Neural cell (in vitro differentiated cells): ENCODE measurements around the gene TTC17. TPM values are rescaled to one million over a fixed set of nuclear protein-coding genes. Genes with fewer than 3 reads are reported as not detected.

Source experiments
- H2AFZ ChIP-seq: fragments of 200-600, 300-800 bp; sonication (generic), shearing (Covaris generic); 2 replicates; pipeline ENCODE4 v1.6.0; 2014; ENCODE audit warnings: low read depth, mild to moderate bottlenecking, antibody characterized with exemption, low read length, moderate library complexity
- H3F3A ChIP-seq: fragments of 200-600 bp; shearing (Covaris generic); 2 replicates; pipeline ENCODE4 v1.6.1; 2016; ENCODE audit warnings: mild to moderate bottlenecking, moderate library complexity, mixed read lengths, antibody characterized with exemption, low read length; ENCODE audit not compliant: insufficient read depth, poor library complexity, severe bottlenecking
- H3K27ac ChIP-seq: fragments of 200-600, 300-800 bp; sonication (generic), shearing (Covaris generic); 2 replicates; pipeline ENCODE4 v1.5.1; 2014; ENCODE audit warnings: mild to moderate bottlenecking, low read length, moderate library complexity
- H3K27me3 ChIP-seq: fragments of 300-800, 200-600 bp; sonication (generic), shearing (Covaris generic); 2 replicates; pipeline ENCODE4 v1.6.0; 2014; ENCODE audit warnings: mild to moderate bottlenecking, low read depth, low read length, moderate library complexity; ENCODE audit not compliant: insufficient read depth
- H3K36me3 ChIP-seq: fragments of 300-800, 200-600 bp; sonication (generic), shearing (Covaris generic); 2 replicates; pipeline ENCODE4 v1.5.1; 2014; ENCODE audit warnings: mild to moderate bottlenecking, antibody characterized with exemption, low read length, moderate library complexity; ENCODE audit not compliant: insufficient read depth
- H3K4me2 ChIP-seq: fragments of 300-800, 200-600 bp; sonication (generic), shearing (Covaris generic); 2 replicates; pipeline ENCODE4 v1.6.0; 2014; ENCODE audit warnings: mild to moderate bottlenecking, low read length
- H3K4me3 ChIP-seq: fragments of 300-800, 200-600 bp; sonication (generic), shearing (Covaris generic); 2 replicates; pipeline ENCODE4 v1.5.1; 2014; ENCODE audit warnings: mild to moderate bottlenecking, low read length, moderate library complexity
- H3K79me2 ChIP-seq: fragments of 200-600 bp; shearing (Covaris generic); replicated peaks from 2 replicates; pipeline ENCODE4 v1.6.0; 2014; ENCODE audit warnings: mild to moderate bottlenecking, low read length, moderate library complexity; ENCODE audit not compliant: insufficient read depth
- H3K9ac ChIP-seq: fragments of 300-800, 200-600 bp; sonication (generic), shearing (Covaris generic); 2 replicates; pipeline ENCODE4 v1.6.1; 2016; ENCODE audit warnings: mild to moderate bottlenecking, low read length, mixed read lengths
- H3K9me2 ChIP-seq: fragments of 200-600 bp; shearing (Covaris generic); 2 replicates; pipeline ENCODE4 v1.6.1; 2016; ENCODE audit warnings: mild to moderate bottlenecking, low read length, mixed read lengths; ENCODE audit not compliant: insufficient read depth
- H3K9me3 ChIP-seq: fragments of 200-600, 300-800 bp; sonication (generic), shearing (Covaris generic); 2 replicates; pipeline ENCODE4 v1.6.1; 2016; ENCODE audit warnings: mild to moderate bottlenecking, mixed run types, low read length, moderate library complexity, mixed read lengths
- H4K20me1 ChIP-seq: fragments of 200-600 bp; shearing (Covaris generic); 2 replicates; pipeline ENCODE4 v1.6.1; 2016; ENCODE audit warnings: mild to moderate bottlenecking, mixed run types; ENCODE audit not compliant: insufficient read depth
- CTCF ChIP-seq: fragments of 450-650 bp; IDR thresholded peaks from 2 replicates; pipeline ENCODE4 v1.5.1; 2014; ENCODE audit warnings: antibody characterized with exemption, mild to moderate bottlenecking, moderate library complexity; ENCODE audit not compliant: poor library complexity, severe bottlenecking
- EP300 ChIP-seq: fragments of 450-650 bp; conservative IDR thresholded peaks from 2 replicates; pipeline ENCODE4 v1.6.1; 2014; ENCODE audit warnings: antibody characterized with exemption, mild to moderate bottlenecking, moderate library complexity; ENCODE audit not compliant: poor library complexity, severe bottlenecking
- EZH2 ChIP-seq: fragments of 200-600, 300-800 bp; shearing (Covaris generic), sonication (generic); IDR thresholded peaks from 2 replicates; pipeline ENCODE4 v1.6.1; 2014; ENCODE audit warnings: antibody characterized with exemption, low read length, borderline replicate concordance, mild to moderate bottlenecking; ENCODE audit not compliant: insufficient read depth, poor library complexity, severe bottlenecking
- MXI1 ChIP-seq: fragments of 450-650 bp; conservative IDR thresholded peaks from 2 replicates; pipeline ENCODE4 v1.6.1; 2014; ENCODE audit warnings: antibody characterized with exemption, mild to moderate bottlenecking; ENCODE audit not compliant: poor library complexity, severe bottlenecking
- POLR2AphosphoS5 ChIP-seq: IDR thresholded peaks from 2 replicates; pipeline ENCODE4 v1.6.1; 2012
- RAD21 ChIP-seq: fragments of 450-650 bp; conservative IDR thresholded peaks from 2 replicates; pipeline ENCODE4 v1.6.1; 2014; ENCODE audit warnings: antibody characterized with exemption, mild to moderate bottlenecking, moderate library complexity
- REST ChIP-seq: IDR thresholded peaks from 2 replicates; pipeline ENCODE4 v1.6.1; 2012; ENCODE audit warnings: borderline replicate concordance
- SMC3 ChIP-seq: fragments of 450-650 bp; conservative IDR thresholded peaks from 2 replicates; pipeline ENCODE4 v1.6.1; 2014; ENCODE audit warnings: antibody characterized with exemption, mild to moderate bottlenecking, moderate library complexity; ENCODE audit not compliant: poor library complexity
- TAF1 ChIP-seq: IDR thresholded peaks from 2 replicates; pipeline ENCODE4 v1.6.1; 2012; ENCODE audit warnings: low read depth
- polyA plus RNA-seq: library from polyadenylated mRNA; depleted of rRNA; stranded (reverse); fragments of >200 nt; gene quantifications from 2 replicates; pipeline ENCODE4 v1.2.3, GENCODE V29; 2014

TTC17 gene
- polyA plus RNA-seq, 1 donor from 2014 or later: 122 TPM

- Histone ChIP-seq H3K9ac (no peak overlapping the region), H3F3A (no peaks in the 10 kb centered on the region), H3K4me2 (no peak overlapping the region), H3K9me2 (no peaks in the 10 kb centered on the region), H3K36me3 (peaks cover 13% of the 10 kb centered on the region), H3K27ac (no peak overlapping the region), H3K27me3 (no peaks in the 10 kb centered on the region), H4K20me1 (no peaks in the 10 kb centered on the region), H2AFZ (no peak overlapping the region), H3K9me3 (no peaks in the 10 kb centered on the region), H3K4me3 (no peak overlapping the region), H3K79me2 (no peaks in the 10 kb centered on the region)
- TF ChIP-seq POLR2AphosphoS5 (no peak), MXI1 (no peak), RAD21 (no peak), EZH2 (no peak), SMC3 (no peak), REST (no peak), TAF1 (no peak), CTCF (no peak), EP300 (no peak)
Observed at GRCh38 chr11:43403357-43404231, 44.9 kb downstream of the TTC17 start.

GRCh38 chr11:43404406-43404805 is 45.7 kb downstream of the TTC17 start:
- Histone ChIP-seq H3K4me3 (no peak overlapping the region), H3F3A (no peaks in the 10 kb centered on the region), H3K9me2 (no peaks in the 10 kb centered on the region), H2AFZ (no peak overlapping the region), H3K27ac (no peak overlapping the region), H3K79me2 (no peaks in the 10 kb centered on the region), H4K20me1 (no peaks in the 10 kb centered on the region), H3K9me3 (no peaks in the 10 kb centered on the region), H3K4me2 (no peak overlapping the region), H3K36me3 (peaks cover 9% of the 10 kb centered on the region), H3K9ac (no peak overlapping the region), H3K27me3 (no peaks in the 10 kb centered on the region)
- TF ChIP-seq EZH2: no peak
- no peak for TF ChIP-seq TAF1
- TF ChIP-seq MXI1: no peak
- no peak for TF ChIP-seq SMC3
- no peak for TF ChIP-seq RAD21
- no peak for TF ChIP-seq REST
- no peak for TF ChIP-seq EP300
- no peak for TF ChIP-seq POLR2AphosphoS5
- no peak for TF ChIP-seq CTCF
